HG03097 (cell line): Measurements from ENCODE around the gene SP110.
"Not testable (repeated sequence)": the region's sequence is repeated elsewhere in the genome, so short reads cannot be mapped to it uniquely, and the experiment has no call there.

Source experiments
- ATAC-seq: cut with Tn5 transposase; IDR thresholded peaks from one replicate; pipeline ENCODE4 v1.9.1; 2021; ENCODE audit not compliant: unreplicated experiment, low FRiP score

The SP110 gene

DNA sequence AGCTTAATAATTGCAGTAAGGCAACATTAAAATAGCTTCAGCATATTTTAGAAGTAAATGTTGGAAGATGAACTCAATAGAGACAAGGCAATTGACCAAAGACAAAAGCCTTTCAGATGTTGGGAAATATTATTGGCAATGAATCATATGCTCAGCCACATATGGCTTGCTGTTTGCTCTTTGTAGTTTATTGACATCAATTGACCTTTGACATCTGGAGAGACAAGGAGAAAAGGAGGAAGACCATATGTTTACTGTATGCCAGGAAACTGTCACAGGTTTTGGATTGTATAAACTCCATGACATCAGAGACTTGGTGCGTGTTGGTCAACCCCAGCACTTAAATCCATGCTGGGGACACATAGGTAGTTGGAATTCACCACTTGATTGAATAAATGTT lies 90.4 kb downstream of the SP110 start:
- no peak for ATAC-seq

GRCh38 chr2:230128623-230129342 lies 91.0 kb downstream of the SP110 start:
- no peak for ATAC-seq

- ATAC-seq: no peak
Measured at GRCh38 chr2:230127195-230127594, 92.6 kb downstream of the SP110 start.

DNA sequence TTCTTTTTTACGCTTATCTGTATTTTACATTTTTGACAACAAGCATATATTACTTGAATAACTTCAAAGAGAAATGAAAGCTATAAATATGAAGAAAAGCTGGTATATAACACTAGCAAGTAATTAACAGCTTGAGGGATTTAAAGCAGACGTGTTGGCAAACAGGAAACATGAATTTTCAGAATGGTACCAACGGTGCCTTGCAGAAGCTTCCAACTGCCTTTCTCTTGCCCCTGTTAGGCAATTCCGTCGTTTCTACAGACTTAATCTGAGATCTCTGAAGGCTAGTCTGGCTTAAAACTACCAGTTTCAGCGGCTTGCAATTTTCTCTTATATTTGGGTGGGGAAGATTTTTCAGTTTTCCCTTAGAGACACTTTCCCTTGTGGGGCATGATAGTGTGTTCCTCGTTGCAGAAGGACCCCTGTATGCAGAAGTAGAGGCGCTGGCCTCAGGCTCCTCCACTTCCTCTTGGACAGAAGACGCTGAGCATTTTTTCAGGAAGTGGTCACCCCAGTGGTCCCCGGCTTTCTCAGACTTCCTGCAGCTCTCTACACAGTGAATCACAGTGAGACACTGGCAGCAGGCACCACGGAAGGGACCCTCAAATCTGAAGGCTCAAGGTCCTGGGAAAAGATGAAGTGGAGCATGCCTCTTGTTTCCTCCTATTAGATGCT lies 94.9 kb downstream of the SP110 start:
- no peak for ATAC-seq

DNA sequence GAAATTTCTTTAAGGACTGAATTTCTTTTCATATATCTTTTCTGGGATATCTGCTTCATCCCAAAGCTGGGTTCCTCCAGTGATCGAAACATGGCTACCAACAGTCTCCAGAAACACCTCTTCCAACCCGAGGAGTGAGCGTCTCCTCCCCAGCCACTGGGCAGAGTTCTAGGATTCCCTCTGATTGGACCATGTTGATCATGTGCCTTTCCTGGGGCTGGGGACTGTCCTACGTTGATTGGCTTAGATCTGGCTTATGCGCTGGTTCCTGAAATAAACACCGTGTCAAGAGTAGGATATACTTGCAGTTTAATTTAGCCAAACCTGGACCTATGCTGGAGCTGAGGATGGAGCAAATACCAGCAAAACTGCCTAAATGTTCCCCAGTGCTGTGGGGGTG lies 95.5 kb downstream of the SP110 start:
- no peak for ATAC-seq

DNA sequence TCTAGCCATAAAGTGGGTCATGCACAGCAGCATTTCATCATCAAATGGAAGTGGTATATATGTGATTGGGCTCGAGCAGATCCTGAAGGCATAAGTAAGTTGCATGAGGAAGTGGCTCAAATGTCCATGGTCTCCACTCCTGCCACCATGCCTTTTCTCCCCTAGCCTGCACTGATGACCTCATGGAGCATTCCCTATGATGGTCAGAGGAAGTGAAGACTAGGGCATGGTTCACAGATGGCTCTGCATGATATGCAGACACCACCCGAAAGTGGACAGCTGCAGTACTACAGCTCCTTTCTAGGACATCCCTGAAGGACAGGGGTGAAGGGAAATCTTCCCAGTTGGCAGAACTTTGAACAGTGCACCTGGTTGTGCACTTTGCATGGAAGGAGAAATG lies 99.4 kb downstream of the SP110 start:
- not testable (repeated sequence) for ATAC-seq

- ATAC-seq: not testable (repeated sequence)
Measured at GRCh38 chr2:230119827-230120226, 100.0 kb downstream of the SP110 start.
